NCI-H1436 (cell line): ENCODE results near the gene MAP4K3.
A peak's percentile ranks its signal among the peaks of the same experiment; 100 is the strongest.
"Not testable (repeated sequence)": the region's sequence is repeated elsewhere in the genome, so short reads cannot be mapped to it uniquely, and the experiment has no call there.

Experiments used
- DNase-seq: peaks from one replicate; lab custom pipeline; 2025; lab: John Stamatoyannopoulos, UW

The MAP4K3 gene

GRCh38 chr2:39408351-39409136 lies 28.5 kb downstream of the MAP4K3 start:
- no peak for DNase-seq

DNA sequence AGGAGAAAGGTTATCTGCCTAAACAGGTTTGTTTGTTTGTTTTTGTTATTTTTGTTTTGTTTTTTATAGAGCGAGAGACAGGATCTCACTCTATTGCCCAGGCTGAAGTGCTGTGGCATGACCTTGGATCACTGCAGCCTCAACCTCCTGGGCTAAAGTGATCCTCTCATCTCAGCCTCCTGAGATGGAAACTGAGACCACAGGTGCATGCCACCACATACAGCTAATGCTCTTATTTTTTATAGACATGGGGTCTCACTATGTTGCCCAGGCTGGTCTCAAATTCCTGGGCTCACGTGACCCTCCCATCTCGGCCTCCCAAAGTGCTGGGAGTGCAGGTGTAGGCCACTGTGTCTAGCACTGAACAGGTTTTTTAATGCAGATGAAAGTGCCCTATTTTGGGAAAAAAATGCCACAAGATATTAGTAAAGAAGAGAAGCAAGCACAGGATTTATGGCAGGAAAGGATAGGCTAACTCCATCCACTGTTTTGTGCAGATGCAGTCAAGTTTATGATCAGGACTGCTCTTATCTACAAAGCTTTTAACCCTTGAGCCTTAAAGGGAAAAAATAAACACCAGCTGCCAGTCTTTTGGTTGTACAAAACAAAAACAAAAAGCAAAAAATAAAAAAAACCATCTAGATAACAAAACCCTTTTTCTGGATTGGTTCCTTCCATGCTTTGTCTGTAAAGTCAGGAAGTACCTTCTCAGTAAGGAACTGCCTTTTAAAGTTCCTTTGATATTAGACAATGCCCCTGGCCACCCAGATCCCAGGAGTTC lies 29.4 kb downstream of the MAP4K3 start:
- DNase-seq: no peak

GRCh38 chr2:39405364-39405763 lies 31.7 kb downstream of the MAP4K3 start:
- DNase-seq: no peak

- DNase-seq: no peak
Observed at GRCh38 chr2:39403311-39403710, 33.8 kb downstream of the MAP4K3 start.

DNA sequence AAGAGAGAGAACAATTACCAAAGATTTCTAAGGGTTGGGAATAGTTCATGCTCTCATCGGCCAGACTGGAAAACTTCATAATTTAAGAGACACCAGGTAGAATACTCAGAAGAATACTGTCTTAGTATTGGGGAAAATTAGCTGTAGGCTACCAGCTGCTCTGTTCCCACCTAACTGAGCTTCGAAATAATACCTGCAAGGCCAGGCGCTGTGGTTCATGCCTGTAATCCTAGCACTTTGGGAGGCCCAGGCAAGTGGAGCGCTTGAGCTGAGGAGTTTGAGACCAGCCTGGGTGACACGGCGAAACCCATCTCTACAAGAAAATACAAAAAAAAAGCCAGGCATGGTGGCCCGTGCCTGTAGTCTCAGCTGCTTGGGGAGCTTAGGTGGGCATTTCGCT lies 35.8 kb downstream of the MAP4K3 start:
- DNase-seq: no peak

GRCh38 chr2:39399570-39399969 lies 37.5 kb downstream of the MAP4K3 start:
- DNase-seq: no peak

DNA sequence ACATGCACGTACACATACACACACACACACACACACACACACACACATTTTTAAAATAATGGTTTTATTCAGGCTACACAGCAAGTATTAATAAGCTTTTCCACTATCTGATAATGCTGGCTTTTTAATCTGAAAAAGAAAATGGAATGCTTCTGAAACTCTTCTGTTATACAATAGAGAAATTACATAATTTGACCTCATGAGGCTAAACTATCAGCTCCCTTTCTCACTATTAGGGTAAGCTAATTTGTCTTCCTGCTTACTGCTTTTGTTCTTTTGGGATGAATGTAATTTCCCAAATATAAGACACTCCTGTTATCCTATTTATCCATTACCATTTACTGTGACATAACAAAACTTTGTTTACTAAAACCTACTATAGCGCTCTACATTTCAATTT lies 41.8 kb downstream of the MAP4K3 start:
- DNase-seq: no peak

DNA sequence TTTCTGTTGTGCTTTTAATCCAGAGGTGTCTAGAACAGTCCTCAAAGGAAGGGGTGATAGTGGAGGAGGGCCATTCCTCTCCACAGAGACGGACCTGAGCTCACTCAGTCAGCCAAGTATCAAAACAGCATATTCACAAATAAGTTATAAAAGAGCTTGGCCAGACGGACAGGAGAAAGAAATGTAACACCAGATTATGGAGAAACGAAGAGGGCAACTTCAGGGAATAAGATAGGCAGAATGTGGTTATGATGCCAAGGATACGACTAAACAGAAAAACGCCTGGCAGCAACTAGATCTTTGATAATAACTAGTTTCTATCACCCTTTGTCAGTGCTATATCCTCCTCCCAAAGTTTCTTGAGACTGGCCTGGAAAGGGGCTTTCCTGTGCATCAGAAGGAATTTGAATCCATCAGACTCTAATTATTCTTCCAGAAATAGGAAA lies 42.5 kb downstream of the MAP4K3 start:
- DNase-seq: no peak

DNA sequence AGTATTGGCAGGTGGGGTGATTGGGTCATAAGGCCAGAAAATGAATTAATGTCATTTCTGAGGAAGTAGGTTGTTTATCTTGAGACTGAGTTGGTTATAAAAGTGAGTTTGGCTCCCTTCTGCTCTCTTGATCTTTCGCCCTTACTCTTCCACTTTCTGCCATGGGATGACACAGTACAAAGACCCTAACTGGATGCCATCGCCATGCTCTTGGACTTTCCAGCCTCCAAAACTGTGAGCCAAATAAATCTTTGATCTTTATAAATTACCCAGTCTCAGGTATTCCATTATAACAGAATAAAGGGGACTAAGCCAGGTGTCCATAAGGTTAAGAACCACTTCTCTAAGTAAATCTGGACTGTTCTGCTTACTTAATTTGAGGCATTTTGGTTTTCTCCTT lies 44.4 kb downstream of the MAP4K3 start:
- DNase-seq: no peak

GRCh38 chr2:39390216-39390615 lies 46.9 kb downstream of the MAP4K3 start:
- no peak for DNase-seq

GRCh38 chr2:39386064-39386463 lies 51.0 kb downstream of the MAP4K3 start:
- no peak for DNase-seq

DNA sequence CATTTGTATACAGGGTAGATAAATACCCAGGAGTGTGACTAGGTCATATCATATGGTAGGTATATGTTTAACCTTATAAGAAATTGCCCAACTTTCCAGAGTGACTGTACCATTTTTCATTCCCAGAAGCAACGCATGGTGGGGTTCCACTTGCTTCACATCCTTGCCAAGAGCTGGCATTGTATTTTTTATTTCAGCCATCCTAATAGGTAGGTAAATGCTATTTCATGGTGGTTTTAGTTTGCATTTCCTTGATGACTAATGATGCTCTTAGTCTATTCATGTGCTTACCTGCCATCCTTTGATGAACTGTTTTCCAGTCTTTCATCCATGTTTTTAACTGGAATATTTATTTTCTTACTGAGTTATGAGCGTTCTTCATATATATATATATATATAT lies 51.9 kb downstream of the MAP4K3 start:
- no peak for DNase-seq

DNA sequence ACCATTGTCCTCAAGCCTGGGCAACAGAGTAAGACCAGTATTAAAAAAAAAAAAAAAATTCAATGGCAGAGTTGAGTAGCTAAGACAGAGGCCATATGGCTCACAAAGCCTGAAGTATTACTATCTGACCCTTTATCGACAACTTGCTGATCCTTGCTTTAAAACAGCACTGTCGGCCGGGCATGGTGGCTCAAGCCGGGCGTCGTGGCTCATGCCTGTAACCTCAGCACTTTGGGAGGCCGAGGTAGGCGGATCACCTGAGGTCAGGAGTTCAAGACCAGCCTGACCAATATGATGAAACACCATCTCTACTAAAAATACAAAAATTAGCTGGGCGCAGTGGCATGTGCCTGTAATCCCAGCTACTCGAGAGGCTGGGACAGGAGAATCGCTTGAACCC lies 53.0 kb downstream of the MAP4K3 start:
- DNase-seq: not testable (repeated sequence)

DNA sequence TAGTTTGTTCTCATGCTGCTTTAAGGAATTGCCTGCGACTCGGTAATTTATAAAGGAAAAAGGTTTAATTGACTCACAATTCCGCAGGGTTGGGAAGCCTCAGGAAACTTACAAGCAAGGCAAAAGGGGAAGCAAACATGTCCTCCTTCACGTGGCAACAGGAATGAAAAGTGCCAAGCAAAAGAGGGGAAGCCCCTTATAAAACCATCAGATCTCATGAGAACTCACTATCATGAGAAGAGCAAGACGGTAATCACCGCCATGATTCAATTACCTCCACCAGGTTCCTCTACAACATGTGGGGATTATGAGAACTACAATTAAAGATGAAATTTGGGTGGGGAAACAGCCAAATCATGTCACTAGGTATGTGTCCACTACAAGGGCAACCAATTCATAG lies 53.9 kb downstream of the MAP4K3 start:
- DNase-seq: no peak

- DNase-seq: no peak
Observed at GRCh38 chr2:39381653-39382052, 55.4 kb downstream of the MAP4K3 start.

DNA sequence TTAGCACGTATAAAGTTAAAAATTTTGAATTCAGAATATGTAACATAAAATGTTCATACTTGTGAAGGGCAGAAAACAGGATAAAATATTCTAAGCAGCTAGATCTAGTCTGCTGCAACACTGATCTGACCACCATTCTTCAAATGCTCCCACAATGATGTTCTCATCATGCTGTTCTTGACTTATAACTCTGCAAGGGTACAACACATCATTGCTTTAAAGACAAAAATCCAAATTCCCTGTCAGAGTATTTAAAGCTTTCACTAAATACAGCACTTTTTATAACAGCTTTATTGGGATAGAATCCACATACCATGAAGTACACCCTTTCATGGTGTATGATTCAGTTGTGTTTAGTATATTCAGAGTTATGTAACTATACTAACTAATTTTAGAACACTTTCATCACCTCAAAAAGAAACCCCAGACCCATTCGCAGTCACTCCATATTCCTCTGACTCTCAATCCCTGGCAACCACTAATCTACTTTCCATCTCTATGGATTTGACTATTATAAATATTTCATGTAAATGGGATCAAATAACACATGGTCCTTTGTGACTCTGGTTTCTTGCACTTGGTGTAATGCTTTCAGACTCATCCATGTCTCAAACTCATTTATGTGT lies 56.4 kb downstream of the MAP4K3 start:
- DNase-seq: no peak

GRCh38 chr2:39379643-39380524 lies 57.2 kb downstream of the MAP4K3 start:
- peak; percentile 34 for DNase-seq

- no peak for DNase-seq
Observed at GRCh38 chr2:39378968-39379367, 58.1 kb downstream of the MAP4K3 start.

DNA sequence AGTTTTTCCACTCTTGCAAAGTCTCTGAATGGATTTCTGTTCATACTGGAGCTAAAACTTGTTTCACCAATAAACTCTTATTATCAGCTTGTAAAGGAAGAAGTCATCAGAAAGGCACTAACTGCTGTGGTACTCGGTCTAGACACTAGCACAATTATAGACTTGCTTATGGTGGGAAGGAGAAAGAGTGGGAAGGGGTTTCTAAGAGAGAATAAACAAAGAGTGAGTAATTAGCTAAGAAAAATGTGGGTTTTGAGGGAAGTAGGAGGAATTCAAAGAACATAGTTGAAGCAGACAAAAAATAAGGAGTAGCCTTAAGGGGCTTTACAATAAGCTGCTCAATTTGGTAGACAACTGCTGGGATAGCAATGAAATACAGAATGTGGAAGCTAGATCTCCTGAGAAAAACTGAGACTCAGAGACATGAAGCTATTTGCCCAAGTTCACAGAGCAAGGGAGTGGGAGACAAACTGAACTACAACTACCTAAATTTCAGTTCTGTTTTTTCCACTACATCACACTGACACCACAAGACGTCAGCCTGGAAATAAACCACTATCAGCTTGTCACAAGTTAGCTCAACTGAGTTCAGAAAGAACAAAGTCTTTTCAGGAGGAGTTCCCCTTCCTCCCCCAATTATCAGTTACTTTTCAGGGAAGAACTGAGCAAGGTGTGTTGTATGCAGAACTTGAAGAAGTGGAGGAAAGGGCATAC lies 59.7 kb downstream of the MAP4K3 start:
- DNase-seq: no peak

- no peak for DNase-seq
Observed at GRCh38 chr2:39375917-39376316, 61.2 kb downstream of the MAP4K3 start.

- DNase-seq: no peak
Observed at GRCh38 chr2:39373181-39373802, 63.8 kb downstream of the MAP4K3 start.
